OCI-LY3 (cell line): ENCODE measurements around the gene DIP2C.

Source experiments
- H2AFZ ChIP-seq: fragments of 200-600, 300-600 bp; shearing (Covaris generic); 2 replicates; pipeline ENCODE4 v1.6.0; 2014; ENCODE audit warnings: antibody characterized with exemption, low read depth, low read length
- H3K27ac ChIP-seq: fragments of 200-600, 300-600 bp; sonication (generic); 2 replicates; pipeline ENCODE4 v1.5.1; 2014; ENCODE audit warnings: mild to moderate bottlenecking, low read length, moderate library complexity, mixed read lengths
- H3K27me3 ChIP-seq: fragments of 200-600, 300-600 bp; sonication (generic); 2 replicates; pipeline ENCODE4 v1.6.1; 2014; ENCODE audit warnings: low read depth, low read length, mixed read lengths
- H3K36me3 ChIP-seq: fragments of 200-600, 300-600 bp; sonication (generic); replicated peaks from 2 replicates; pipeline ENCODE3; 2014; ENCODE audit warnings: low read depth, low read length, mixed read lengths
- H3K4me1 ChIP-seq: fragments of 300-600, 200-600 bp; sonication (generic); 2 replicates; pipeline ENCODE4 v1.6.1; 2014; ENCODE audit warnings: low read length, mixed read lengths
- H3K4me2 ChIP-seq: fragments of 200-600, 300-600 bp; sonication (generic); 2 replicates; pipeline ENCODE4 v1.6.1; 2014; ENCODE audit warnings: low read length, mixed read lengths
- H3K4me3 ChIP-seq: fragments of 300-600, 200-600 bp; sonication (generic); 2 replicates; pipeline ENCODE4 v1.5.1; 2014; ENCODE audit warnings: antibody characterized with exemption, mild to moderate bottlenecking, low read length, moderate library complexity
- H3K79me2 ChIP-seq: fragments of 300-600, 200-600 bp; shearing (Covaris generic); 2 replicates; pipeline ENCODE4 v1.6.1; 2014; ENCODE audit warnings: mild to moderate bottlenecking, low read length, mixed read lengths
- H3K9ac ChIP-seq: fragments of 300-600, 200-600 bp; shearing (Covaris generic); 2 replicates; pipeline ENCODE4 v1.6.0; 2014; ENCODE audit warnings: mild to moderate bottlenecking, low read length, moderate library complexity
- H3K9me3 ChIP-seq: fragments of 200-600, 300-600 bp; shearing (Covaris generic); 2 replicates; pipeline ENCODE4 v1.6.1; 2014; ENCODE audit warnings: low read length, mixed read lengths; ENCODE audit not compliant: insufficient read depth
- H4K20me1 ChIP-seq: fragments of 200-600, 300-600 bp; sonication (generic); 2 replicates; pipeline ENCODE4 v1.6.1; 2016; ENCODE audit warnings: low read length, mixed read lengths; ENCODE audit not compliant: insufficient read depth
- EZH2phosphoT487 ChIP-seq: fragments of 200-600 bp; shearing (Covaris generic); IDR thresholded peaks from 2 replicates; pipeline ENCODE4 v1.6.1; 2018; ENCODE audit warnings: antibody characterized with exemption, mixed run types, low read depth
- TF ChIP-seq, protein P1 (sequence below): fragments of 200-600, 300-600 bp; sonication (generic); IDR thresholded peaks from 2 replicates; pipeline ENCODE4 v1.5.1; 2014; ENCODE audit warnings: antibody characterized with exemption, low read length, low read depth

Gene DIP2C

DNA sequence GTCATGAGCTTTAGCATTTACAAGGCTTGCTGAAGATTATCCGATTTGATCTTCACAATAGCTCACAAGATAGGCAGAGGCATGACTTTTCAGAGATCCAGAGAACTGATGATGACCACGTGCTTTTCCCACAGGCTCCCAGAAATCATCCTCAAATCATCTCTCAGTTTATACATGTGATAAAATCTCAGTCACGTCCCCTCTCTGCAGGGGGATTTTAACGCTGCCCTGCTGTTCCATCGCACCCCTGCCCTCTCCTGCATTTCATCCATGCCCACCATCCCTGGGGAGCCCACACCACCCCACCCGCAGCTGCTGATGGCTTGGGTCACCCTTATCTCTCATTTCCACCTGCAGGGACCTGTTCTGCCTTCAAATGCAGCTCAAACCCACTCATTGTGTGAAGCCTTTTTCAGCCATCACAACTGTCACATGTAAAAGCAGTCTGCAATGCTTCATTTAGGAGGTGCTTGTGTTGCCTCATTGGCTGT is 141.8 kb downstream of the DIP2C start:
- Histone ChIP-seq H3K4me1 (peaks cover 12% of the 10 kb centered on the region; the same call in 1 of the 2 replicates), H4K20me1 (no peaks in the 10 kb centered on the region), H3K9me3 (no peaks in the 10 kb centered on the region), H3K79me2 (no peaks in the 10 kb centered on the region), H3K4me3 (no peak overlapping the region), H3K4me2 (no peak overlapping the region), H3K9ac (no peak overlapping the region), H3K36me3 (no peaks in the 10 kb centered on the region), H3K27me3 (peaks cover 4% of the 10 kb centered on the region; the same call in 1 of the 2 replicates), H2AFZ (no peak overlapping the region), H3K27ac (no peak overlapping the region)
- TF ChIP-seq EZH2phosphoT487: no peak
- TF ChIP-seq, protein P1, sequence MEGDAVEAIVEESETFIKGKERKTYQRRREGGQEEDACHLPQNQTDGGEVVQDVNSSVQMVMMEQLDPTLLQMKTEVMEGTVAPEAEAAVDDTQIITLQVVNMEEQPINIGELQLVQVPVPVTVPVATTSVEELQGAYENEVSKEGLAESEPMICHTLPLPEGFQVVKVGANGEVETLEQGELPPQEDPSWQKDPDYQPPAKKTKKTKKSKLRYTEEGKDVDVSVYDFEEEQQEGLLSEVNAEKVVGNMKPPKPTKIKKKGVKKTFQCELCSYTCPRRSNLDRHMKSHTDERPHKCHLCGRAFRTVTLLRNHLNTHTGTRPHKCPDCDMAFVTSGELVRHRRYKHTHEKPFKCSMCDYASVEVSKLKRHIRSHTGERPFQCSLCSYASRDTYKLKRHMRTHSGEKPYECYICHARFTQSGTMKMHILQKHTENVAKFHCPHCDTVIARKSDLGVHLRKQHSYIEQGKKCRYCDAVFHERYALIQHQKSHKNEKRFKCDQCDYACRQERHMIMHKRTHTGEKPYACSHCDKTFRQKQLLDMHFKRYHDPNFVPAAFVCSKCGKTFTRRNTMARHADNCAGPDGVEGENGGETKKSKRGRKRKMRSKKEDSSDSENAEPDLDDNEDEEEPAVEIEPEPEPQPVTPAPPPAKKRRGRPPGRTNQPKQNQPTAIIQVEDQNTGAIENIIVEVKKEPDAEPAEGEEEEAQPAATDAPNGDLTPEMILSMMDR: no peak

DNA sequence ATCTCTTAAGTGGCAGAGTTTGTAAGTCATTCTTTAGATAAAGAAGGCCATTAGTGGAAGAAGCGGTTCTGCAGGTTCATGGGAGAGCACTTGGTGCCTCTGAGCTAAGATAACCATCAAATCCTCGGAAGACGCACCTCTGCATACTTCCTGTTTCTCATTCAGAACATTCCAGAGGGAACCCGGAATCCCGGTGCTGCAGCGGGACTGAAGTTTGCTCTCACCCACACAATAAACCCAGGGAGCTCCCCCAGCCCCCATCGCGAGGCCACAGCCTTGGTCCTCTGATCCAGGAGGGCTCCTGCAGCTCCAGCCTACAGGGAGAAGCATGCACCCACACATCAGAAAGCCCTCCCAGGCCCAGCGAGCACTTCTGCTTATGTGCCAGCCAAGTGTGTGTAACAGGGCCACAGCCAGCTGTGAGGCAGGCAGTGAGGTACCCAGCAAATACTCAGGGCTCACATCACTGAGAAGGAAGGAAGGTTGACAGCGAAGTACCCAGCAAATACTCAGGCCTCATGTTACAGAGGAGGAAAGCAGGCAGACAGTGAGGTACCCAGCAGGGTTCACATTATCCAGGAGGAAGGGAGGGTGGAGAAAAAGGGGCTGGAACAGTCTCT is 142.4 kb downstream of the DIP2C start:
- peaks cover 4% of the 10 kb centered on the region; the same call in 1 of the 2 replicates for H3K27me3 ChIP-seq
- H3K4me1 ChIP-seq: peaks cover 13% of the 10 kb centered on the region; the same call in 1 of the 2 replicates
- no peaks in the 10 kb centered on the region for H4K20me1 ChIP-seq
- no peaks in the 10 kb centered on the region for H3K9me3 ChIP-seq
- no peak overlapping the region for H2AFZ ChIP-seq
- H3K4me2 ChIP-seq: no peak overlapping the region
- no peak for TF ChIP-seq EZH2phosphoT487
- TF ChIP-seq, protein P1: no peak
- no peaks in the 10 kb centered on the region for H3K79me2 ChIP-seq
- no peak overlapping the region for H3K9ac ChIP-seq
- no peak overlapping the region for H3K4me3 ChIP-seq
- no peak overlapping the region for H3K27ac ChIP-seq
- H3K36me3 ChIP-seq: no peaks in the 10 kb centered on the region

DNA sequence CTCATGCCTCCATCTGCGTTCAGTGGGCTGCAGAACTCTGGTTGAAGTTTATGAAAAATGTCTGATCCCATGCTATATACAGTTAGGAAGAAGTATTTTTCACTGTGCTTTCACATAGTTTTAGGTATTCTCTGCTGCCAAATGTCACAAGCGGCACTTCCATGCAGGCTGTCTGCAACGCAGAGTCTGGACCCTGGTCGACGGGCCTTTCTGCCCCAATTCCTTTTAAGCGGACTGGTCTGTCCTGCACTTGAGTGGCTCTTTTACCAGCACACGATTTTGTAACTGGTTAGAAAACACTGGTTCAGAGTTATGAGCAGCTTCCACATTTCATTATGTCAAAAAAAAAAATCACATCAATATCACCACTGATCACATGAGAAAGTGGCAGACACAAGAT is 143.0 kb downstream of the DIP2C start:
- TF ChIP-seq, protein P1: no peak
- TF ChIP-seq EZH2phosphoT487: no peak
- Histone ChIP-seq H2AFZ (no peak overlapping the region), H3K79me2 (no peaks in the 10 kb centered on the region), H3K9ac (no peak overlapping the region), H3K4me1 (peaks cover 18% of the 10 kb centered on the region; the same call in 1 of the 2 replicates), H3K4me3 (no peak overlapping the region), H4K20me1 (no peaks in the 10 kb centered on the region), H3K9me3 (no peaks in the 10 kb centered on the region), H3K36me3 (no peaks in the 10 kb centered on the region), H3K4me2 (no peak overlapping the region), H3K27me3 (peaks cover 4% of the 10 kb centered on the region; the same call in 1 of the 2 replicates), H3K27ac (no peak overlapping the region)

DNA sequence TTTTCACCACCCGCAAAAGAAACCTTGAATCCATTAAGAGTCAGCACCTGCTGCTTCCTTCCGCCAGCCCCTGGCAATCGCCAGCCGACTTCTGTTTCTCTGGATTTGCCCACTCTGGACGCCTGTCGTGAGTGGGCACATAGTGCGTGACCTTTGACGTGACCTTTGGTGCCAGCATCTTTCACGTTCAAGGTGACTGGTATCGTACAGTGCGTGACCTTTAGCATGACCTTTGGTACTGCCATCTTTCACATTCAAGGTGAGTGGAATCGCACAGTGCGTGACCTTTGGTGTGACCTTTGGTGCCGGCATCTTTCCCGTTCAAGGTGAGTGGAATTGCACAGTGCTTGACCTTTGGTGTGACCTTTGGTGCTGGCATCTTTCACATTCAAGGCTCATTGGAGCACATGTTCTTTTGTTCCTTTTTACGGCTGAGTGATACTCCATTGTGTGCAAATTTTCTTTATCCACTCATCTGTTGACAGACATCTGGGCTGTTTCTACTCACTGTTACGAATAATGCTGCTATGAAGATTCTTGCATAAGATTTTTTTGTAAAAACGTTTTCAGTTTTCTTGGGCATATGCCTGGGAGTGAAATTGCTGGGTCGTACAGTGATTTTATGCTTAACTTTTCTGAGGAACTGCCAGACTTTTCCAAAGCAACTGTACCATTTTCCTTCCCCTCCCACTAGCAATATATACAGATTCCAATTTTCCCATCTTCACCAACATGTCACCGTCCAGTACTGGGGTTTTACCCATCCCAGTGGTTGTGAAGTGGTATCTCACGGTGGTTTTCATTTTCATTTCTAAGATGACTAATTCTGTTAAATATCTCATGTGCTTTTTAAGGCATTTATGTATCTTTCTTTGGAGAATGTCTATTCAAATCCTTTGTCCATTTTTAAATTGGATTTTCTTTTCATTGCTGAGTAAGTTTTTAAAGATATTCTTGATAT is 145.3 kb downstream of the DIP2C start:
- no peak for TF ChIP-seq EZH2phosphoT487
- TF ChIP-seq, protein P1: no peak
- Histone ChIP-seq H3K9ac (no peak overlapping the region), H3K4me1 (peaks cover 18% of the 10 kb centered on the region; the same call in 1 of the 2 replicates), H3K79me2 (no peaks in the 10 kb centered on the region), H3K36me3 (no peaks in the 10 kb centered on the region), H3K9me3 (no peaks in the 10 kb centered on the region), H3K27ac (no peak overlapping the region), H3K27me3 (peaks cover 10% of the 10 kb centered on the region; the same call in 1 of the 2 replicates), H3K4me2 (no peak overlapping the region), H4K20me1 (no peaks in the 10 kb centered on the region), H2AFZ (no peak overlapping the region), H3K4me3 (no peak overlapping the region)
